ENCODE results near the gene FCHSD2.
"Not testable (repeated sequence)": the region's sequence is repeated elsewhere in the genome, so short reads cannot be mapped to it uniquely, and the experiment has no call there.

Gene FCHSD2

DNA sequence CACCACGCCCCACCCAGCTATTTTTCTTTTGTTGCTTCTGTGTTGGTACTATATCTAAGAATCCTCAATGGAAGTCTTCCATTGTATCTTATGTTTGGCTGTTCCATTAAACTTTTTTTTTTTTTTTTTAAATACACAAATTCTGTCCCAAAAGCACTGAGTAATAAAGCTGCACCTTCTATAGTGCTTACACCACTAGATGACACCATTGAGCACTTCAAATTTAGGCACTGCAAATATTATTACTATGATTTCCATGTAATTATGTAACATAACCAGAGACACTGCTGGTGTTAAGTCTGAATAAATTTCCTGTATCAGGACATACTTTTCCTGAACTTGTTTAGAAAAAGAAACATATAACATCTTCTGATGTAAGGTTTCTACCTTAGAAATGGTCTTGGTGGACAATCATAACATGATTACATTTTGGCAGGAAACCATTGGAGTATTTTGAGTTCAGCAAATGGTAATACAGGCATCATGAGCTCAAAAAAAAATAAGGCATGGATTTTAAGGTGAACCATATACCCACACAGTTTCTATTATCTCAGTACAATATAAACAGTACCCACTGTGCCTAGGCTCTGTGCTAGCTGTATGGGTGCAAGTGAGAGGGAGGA is 217.4 kb downstream of the FCHSD2 start:
- Histone ChIP-seq H3K9ac (ENCODE audit: low read depth in 1 of 2, low read length in 2 of 2) (no peak overlapping the region), H3K27me3 (ENCODE audit: control insufficient read depth in 2 of 2, insufficient read depth in 2 of 2, low read length in 2 of 2) (no peaks in the 10 kb centered on the region), H3K9me3 (ENCODE audit: control insufficient read depth in 2 of 2, low read length in 2 of 2) (no peaks in the 10 kb centered on the region), H3K4me1 (ENCODE audit: control insufficient read depth in 2 of 2, insufficient read depth in 2 of 2, low read length in 2 of 2) (no peaks in the 10 kb centered on the region), H3K4me3 (ENCODE audit: low read length in 2 of 2) (no peak overlapping the region), H3K27ac (ENCODE audit: low read depth in 2 of 2, low read length in 2 of 2) (no peak overlapping the region), H3K36me3 (ENCODE audit: control insufficient read depth in 2 of 2, insufficient read depth in 2 of 2, low read length in 2 of 2) (no peaks in the 10 kb centered on the region)

DNA sequence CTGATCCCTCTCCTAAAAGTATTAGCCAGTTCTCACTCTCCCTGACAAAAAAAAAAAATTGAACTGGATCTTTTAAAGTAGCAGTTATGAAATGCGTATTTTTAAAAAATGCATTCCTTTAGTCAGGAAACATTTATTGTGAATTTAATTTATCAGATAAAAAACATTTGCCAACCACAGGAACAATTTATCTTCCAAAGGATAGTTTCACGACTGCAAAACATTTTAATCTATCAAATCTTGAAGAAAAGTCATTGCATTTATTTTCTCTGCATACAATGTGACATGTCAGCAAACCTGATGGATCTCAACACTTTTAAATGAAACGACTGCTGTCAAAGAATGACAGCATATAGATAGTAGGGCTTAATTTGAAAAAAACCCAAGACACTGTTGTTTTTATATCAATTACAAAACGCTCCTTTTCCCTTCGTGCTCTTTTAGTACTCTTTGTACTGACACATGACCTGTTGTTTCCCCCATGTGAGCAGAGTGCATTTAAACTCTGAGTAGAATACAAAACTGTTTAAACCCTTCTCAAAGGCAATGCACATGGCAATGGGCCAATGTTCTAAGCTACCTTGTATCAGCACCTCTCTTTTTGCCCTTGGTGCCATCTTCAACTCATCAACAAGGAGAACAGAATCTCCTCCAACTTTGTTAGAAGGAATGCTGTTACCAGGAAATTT is 220.9 kb downstream of the FCHSD2 start:
- no peaks in the 10 kb centered on the region for H3K4me1 ChIP-seq (ENCODE audit: control insufficient read depth in 2 of 2, insufficient read depth in 2 of 2, low read length in 2 of 2)
- H3K36me3 ChIP-seq (ENCODE audit: control insufficient read depth in 2 of 2, insufficient read depth in 2 of 2, low read length in 2 of 2), result no peaks in the 10 kb centered on the region
- no peak overlapping the region for H3K27ac ChIP-seq (ENCODE audit: low read depth in 2 of 2, low read length in 2 of 2)
- H3K4me3 ChIP-seq (ENCODE audit: low read length in 2 of 2), result no peak overlapping the region
- no peaks in the 10 kb centered on the region for H3K9me3 ChIP-seq (ENCODE audit: control insufficient read depth in 2 of 2, low read length in 2 of 2)
- H3K9ac ChIP-seq (ENCODE audit: low read depth in 1 of 2, low read length in 2 of 2), result no peak overlapping the region
- no peaks in the 10 kb centered on the region for H3K27me3 ChIP-seq (ENCODE audit: control insufficient read depth in 2 of 2, insufficient read depth in 2 of 2, low read length in 2 of 2)

DNA sequence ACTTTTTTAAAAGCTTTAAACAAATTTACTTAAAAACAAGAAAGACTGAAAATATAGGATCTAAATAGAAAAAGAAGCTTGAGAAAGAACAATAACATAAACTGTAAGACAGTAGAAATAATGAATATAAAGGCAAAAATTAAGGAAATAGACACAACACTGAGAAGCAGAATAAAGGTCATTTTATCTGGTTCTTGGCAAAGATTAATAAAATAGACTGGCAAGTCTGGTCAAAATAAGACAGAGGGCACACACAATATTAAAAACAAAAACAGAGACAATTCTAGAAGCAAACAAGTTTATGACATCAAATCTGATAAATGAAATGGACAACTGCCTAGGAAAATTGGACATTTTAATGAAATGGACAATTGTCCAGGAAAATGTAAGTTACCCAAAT is 222.1 kb downstream of the FCHSD2 start:
- Histone ChIP-seq H3K9me3 (ENCODE audit: control insufficient read depth in 2 of 2, low read length in 2 of 2) (no peaks in the 10 kb centered on the region), H3K27ac (ENCODE audit: low read depth in 2 of 2, low read length in 2 of 2) (no peak overlapping the region), H3K36me3 (ENCODE audit: control insufficient read depth in 2 of 2, insufficient read depth in 2 of 2, low read length in 2 of 2) (no peaks in the 10 kb centered on the region), H3K4me1 (ENCODE audit: control insufficient read depth in 2 of 2, insufficient read depth in 2 of 2, low read length in 2 of 2) (no peaks in the 10 kb centered on the region), H3K27me3 (ENCODE audit: control insufficient read depth in 2 of 2, insufficient read depth in 2 of 2, low read length in 2 of 2) (no peaks in the 10 kb centered on the region), H3K9ac (ENCODE audit: low read depth in 1 of 2, low read length in 2 of 2) (no peak overlapping the region), H3K4me3 (ENCODE audit: low read length in 2 of 2) (no peak overlapping the region)

DNA sequence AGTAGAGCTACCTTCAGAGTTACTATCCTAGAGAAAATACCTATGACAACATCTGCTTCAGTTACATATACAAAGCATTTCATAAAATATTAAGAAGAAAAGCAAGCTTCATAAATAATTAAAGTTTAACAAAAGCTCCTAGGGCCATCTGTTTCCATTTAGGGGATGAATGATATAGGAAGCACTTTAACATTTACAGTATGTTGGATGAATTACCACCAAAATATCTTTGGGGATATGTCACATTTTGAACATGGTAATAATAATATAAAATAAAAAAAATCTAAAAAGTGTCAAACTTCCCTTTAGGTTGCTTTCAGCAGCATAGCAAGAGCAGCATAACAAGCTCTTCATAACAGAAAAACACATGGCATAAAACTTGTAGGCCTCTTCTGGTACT is 223.3 kb downstream of the FCHSD2 start:
- Histone ChIP-seq H3K4me1 (ENCODE audit: control insufficient read depth in 2 of 2, insufficient read depth in 2 of 2, low read length in 2 of 2) (no peaks in the 10 kb centered on the region), H3K9ac (ENCODE audit: low read depth in 1 of 2, low read length in 2 of 2) (no peak overlapping the region), H3K9me3 (ENCODE audit: control insufficient read depth in 2 of 2, low read length in 2 of 2) (no peaks in the 10 kb centered on the region), H3K27ac (ENCODE audit: low read depth in 2 of 2, low read length in 2 of 2) (no peak overlapping the region), H3K36me3 (ENCODE audit: control insufficient read depth in 2 of 2, insufficient read depth in 2 of 2, low read length in 2 of 2) (no peaks in the 10 kb centered on the region), H3K4me3 (ENCODE audit: low read length in 2 of 2) (no peak overlapping the region), H3K27me3 (ENCODE audit: control insufficient read depth in 2 of 2, insufficient read depth in 2 of 2, low read length in 2 of 2) (no peaks in the 10 kb centered on the region)

DNA sequence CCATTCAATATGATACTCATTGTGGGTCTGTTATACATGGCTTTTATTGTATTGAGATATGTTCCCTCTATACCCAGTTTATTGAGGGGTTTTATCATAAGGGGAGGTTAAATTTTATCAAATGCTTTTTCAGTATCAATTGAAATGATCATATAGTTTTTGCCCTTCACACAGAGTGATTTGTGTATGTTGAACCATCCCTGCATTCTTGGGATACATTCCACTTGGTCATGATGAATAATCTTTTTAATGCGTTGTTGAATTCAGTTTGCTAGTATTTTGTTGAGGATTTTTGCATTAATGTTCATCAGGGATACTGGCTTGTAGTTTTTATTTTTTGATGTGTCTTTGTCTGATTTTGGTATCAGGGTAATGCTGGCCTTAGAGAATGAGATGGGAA is 229.9 kb downstream of the FCHSD2 start:
- no peaks in the 10 kb centered on the region for H3K27me3 ChIP-seq (ENCODE audit: control insufficient read depth in 2 of 2, insufficient read depth in 2 of 2, low read length in 2 of 2)
- no peaks in the 10 kb centered on the region for H3K4me1 ChIP-seq (ENCODE audit: control insufficient read depth in 2 of 2, insufficient read depth in 2 of 2, low read length in 2 of 2)
- no peak overlapping the region for H3K27ac ChIP-seq (ENCODE audit: low read depth in 2 of 2, low read length in 2 of 2)
- no peak overlapping the region for H3K4me3 ChIP-seq (ENCODE audit: low read length in 2 of 2)
- no peaks in the 10 kb centered on the region for H3K36me3 ChIP-seq (ENCODE audit: control insufficient read depth in 2 of 2, insufficient read depth in 2 of 2, low read length in 2 of 2)
- H3K9me3 ChIP-seq (ENCODE audit: control insufficient read depth in 2 of 2, low read length in 2 of 2), result peaks cover 0 to 2% of the 10 kb centered on the region in 2 donors
- no peak overlapping the region for H3K9ac ChIP-seq (ENCODE audit: low read depth in 1 of 2, low read length in 2 of 2)

DNA sequence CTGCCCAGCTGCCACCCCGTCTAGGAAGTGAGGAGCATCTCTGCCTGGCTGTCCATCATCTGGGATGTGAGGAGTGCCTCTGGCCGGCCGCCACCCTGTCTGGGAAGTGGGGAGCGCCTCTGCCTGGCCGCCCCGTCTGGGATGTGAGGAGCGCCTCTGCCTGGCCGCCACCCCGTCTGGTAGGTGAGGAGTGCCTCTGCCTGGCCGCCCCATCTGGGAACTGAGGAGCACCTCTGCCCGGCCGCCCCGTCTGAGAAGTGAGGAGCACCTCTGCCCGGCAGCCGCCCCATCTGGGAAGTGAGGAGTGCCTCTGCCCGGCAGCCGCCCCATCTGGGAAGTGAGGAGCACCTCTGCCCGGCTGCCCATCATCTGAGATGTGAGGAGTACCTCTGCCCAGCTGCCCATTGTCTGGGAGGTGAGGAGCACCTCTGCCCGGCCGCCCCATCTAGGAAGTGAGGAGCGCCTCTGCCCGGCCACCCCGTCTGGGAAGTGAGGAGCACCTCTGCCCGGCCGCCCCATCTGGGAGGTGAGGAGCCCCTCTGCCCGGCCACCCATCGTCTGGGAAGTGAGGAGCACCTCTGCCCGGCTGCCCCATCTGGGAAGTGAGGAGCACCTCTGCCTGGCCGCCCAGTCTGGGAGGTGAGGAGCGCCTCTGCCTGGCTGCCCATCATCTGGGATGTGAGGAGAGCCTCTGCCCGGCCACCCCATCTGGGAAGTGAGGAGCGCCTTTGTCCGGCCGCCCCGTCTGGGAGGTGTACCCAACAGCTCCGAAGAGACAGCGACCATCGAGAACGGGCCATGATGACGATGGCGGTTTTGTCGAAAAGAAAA is 232.3 kb downstream of the FCHSD2 start:
- not testable (repeated sequence) for H3K9me3 ChIP-seq (ENCODE audit: control insufficient read depth in 2 of 2, low read length in 2 of 2); H3K4me3 ChIP-seq (ENCODE audit: low read length in 2 of 2); H3K36me3 ChIP-seq (ENCODE audit: control insufficient read depth in 2 of 2, insufficient read depth in 2 of 2, low read length in 2 of 2); H3K4me1 ChIP-seq (ENCODE audit: control insufficient read depth in 2 of 2, insufficient read depth in 2 of 2, low read length in 2 of 2); H3K9ac ChIP-seq (ENCODE audit: low read depth in 1 of 2, low read length in 2 of 2); H3K27ac ChIP-seq (ENCODE audit: low read depth in 2 of 2, low read length in 2 of 2); H3K27me3 ChIP-seq (ENCODE audit: control insufficient read depth in 2 of 2, insufficient read depth in 2 of 2, low read length in 2 of 2)

DNA sequence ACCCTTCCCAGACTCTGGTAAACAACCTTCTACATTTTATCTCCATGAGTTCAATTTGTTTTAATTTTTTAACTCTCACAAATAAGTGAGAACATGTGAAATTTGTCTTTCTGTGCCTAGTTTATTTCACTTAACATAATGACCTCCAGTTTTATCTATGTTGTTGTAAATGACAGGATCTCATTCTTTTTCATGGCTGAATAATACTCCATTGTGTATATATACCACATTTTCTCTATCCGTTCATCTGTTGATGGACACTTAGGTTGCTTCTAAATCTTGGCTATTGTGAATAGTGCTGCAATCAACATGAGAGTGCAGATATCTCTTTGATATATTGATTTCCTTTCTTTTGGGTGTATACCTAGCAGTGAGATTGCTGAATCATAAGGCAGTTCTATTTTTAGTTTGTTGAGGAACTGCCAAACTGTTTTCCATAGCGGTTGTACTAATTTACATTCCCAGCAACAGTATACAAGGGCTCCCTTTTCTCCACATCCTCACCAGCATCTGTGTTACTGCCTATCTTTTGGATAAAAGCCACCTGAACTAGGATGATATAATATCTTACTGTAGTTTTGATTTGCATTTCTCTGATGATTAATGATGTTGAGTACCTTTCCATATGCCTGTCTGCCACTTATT is 234.0 kb downstream of the FCHSD2 start:
- Histone ChIP-seq H3K27me3 (ENCODE audit: control insufficient read depth in 2 of 2, insufficient read depth in 2 of 2, low read length in 2 of 2) (no peaks in the 10 kb centered on the region), H3K27ac (ENCODE audit: low read depth in 2 of 2, low read length in 2 of 2) (no peak overlapping the region), H3K36me3 (ENCODE audit: control insufficient read depth in 2 of 2, insufficient read depth in 2 of 2, low read length in 2 of 2) (no peaks in the 10 kb centered on the region), H3K4me1 (ENCODE audit: control insufficient read depth in 2 of 2, insufficient read depth in 2 of 2, low read length in 2 of 2) (no peaks in the 10 kb centered on the region), H3K9me3 (ENCODE audit: control insufficient read depth in 2 of 2, low read length in 2 of 2) (peaks cover 0 to 2% of the 10 kb centered on the region in 2 donors), H3K4me3 (ENCODE audit: low read length in 2 of 2) (no peak overlapping the region), H3K9ac (ENCODE audit: low read depth in 1 of 2, low read length in 2 of 2) (no peak overlapping the region)

DNA sequence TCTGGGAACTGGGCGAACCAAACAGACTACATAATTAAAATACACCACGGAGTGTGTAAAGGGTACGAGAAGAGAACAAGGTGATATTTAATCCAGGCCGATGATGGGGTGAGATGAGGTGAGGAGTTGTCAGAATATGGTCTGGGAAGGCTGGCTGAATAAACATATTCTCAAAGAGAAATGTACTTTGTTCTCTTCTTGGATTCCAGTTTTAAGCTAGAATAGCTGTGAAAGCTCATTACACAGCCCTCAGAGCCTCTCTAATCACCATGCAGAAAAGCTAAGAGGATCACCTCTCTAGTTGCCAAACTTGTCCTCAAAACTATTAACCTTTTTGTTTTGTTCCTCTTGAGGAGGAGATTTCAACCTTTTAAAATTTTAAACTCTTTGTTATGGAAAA is 238.1 kb downstream of the FCHSD2 start:
- Histone ChIP-seq H3K27ac (ENCODE audit: low read depth in 2 of 2, low read length in 2 of 2) (no peak overlapping the region), H3K9me3 (ENCODE audit: control insufficient read depth in 2 of 2, low read length in 2 of 2) (peaks cover 0 to 2% of the 10 kb centered on the region in 2 donors), H3K36me3 (ENCODE audit: control insufficient read depth in 2 of 2, insufficient read depth in 2 of 2, low read length in 2 of 2) (peaks cover 3% of the 10 kb centered on the region in 2 donors), H3K27me3 (ENCODE audit: control insufficient read depth in 2 of 2, insufficient read depth in 2 of 2, low read length in 2 of 2) (no peaks in the 10 kb centered on the region), H3K9ac (ENCODE audit: low read depth in 1 of 2, low read length in 2 of 2) (no peak overlapping the region), H3K4me1 (ENCODE audit: control insufficient read depth in 2 of 2, insufficient read depth in 2 of 2, low read length in 2 of 2) (no peaks in the 10 kb centered on the region), H3K4me3 (ENCODE audit: low read length in 2 of 2) (no peak overlapping the region)

DNA sequence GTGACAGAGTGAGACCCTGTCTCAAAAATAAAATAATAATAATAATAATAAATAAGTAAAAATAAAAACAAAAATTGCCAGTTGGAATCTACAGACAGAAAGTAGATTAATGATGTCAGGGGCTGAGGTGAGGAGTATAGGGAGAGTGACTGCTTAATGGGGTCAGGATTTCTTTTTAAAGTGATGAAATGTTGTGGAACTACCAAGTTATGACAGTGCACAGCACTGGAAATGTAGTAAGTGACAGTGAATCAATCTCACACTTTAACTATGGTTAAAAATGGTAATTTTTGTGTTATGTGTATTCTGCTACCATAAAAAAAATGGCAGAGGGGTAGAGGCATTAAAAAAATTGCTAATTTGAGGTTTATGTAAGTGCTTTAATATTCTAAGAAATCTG is 240.7 kb downstream of the FCHSD2 start:
- no peaks in the 10 kb centered on the region for H3K9me3 ChIP-seq (ENCODE audit: control insufficient read depth in 2 of 2, low read length in 2 of 2)
- no peaks in the 10 kb centered on the region for H3K4me1 ChIP-seq (ENCODE audit: control insufficient read depth in 2 of 2, insufficient read depth in 2 of 2, low read length in 2 of 2)
- peaks cover 3% of the 10 kb centered on the region in 2 donors for H3K36me3 ChIP-seq (ENCODE audit: control insufficient read depth in 2 of 2, insufficient read depth in 2 of 2, low read length in 2 of 2)
- H3K27me3 ChIP-seq (ENCODE audit: control insufficient read depth in 2 of 2, insufficient read depth in 2 of 2, low read length in 2 of 2), result no peaks in the 10 kb centered on the region
- no peak overlapping the region for H3K27ac ChIP-seq (ENCODE audit: low read depth in 2 of 2, low read length in 2 of 2)
- no peak overlapping the region for H3K4me3 ChIP-seq (ENCODE audit: low read length in 2 of 2)
- no peak overlapping the region for H3K9ac ChIP-seq (ENCODE audit: low read depth in 1 of 2, low read length in 2 of 2)

DNA sequence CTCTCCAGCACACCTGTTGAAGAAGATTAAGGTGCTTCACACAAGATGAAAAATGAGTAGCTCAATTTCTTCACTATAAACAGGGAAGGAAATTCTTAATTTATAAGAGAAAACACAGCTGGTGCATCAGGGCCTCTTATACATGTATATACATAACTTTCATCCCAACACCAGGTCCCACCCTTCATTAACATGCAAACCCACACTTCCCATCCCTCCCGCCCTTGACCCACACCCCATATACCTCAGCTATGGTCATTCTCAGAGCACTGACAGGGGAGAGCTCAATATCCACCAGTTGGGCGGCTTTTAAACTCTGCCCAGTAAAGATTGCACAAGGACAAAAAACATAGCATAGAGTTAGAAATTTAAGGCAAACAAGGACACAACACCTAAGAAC is 242.1 kb downstream of the FCHSD2 start:
- Histone ChIP-seq H3K27me3 (ENCODE audit: control insufficient read depth in 2 of 2, insufficient read depth in 2 of 2, low read length in 2 of 2) (no peaks in the 10 kb centered on the region), H3K27ac (ENCODE audit: low read depth in 2 of 2, low read length in 2 of 2) (no peak overlapping the region), H3K9me3 (ENCODE audit: control insufficient read depth in 2 of 2, low read length in 2 of 2) (no peaks in the 10 kb centered on the region), H3K9ac (ENCODE audit: low read depth in 1 of 2, low read length in 2 of 2) (no peak overlapping the region), H3K4me3 (ENCODE audit: low read length in 2 of 2) (no peak overlapping the region), H3K36me3 (ENCODE audit: control insufficient read depth in 2 of 2, insufficient read depth in 2 of 2, low read length in 2 of 2) (peaks cover 3% of the 10 kb centered on the region in 2 donors), H3K4me1 (ENCODE audit: control insufficient read depth in 2 of 2, insufficient read depth in 2 of 2, low read length in 2 of 2) (no peaks in the 10 kb centered on the region)

All from mucosa of rectum (tissue), 2 donors.